Measurements from ENCODE around the gene GABPA. TPM values are rescaled to one million over a fixed set of nuclear protein-coding genes. Genes with fewer than 3 reads are reported as not detected.
"Not testable (repeated sequence)": the region's sequence is repeated elsewhere in the genome, so short reads cannot be mapped to it uniquely, and the experiment has no call there.

GABPA gene
- total and polyA plus RNA-seq, 9 donors, result 14.8 to 32.5 (median 25.3) TPM

- intact Hi-C loops (cut with DNase I), result no loop called here
- Histone ChIP-seq H3K9me3 (no peaks in the 10 kb centered on the region), H3K27ac (no peak overlapping the region), H3K4me1 (ENCODE audit: insufficient read depth) (no peaks in the 10 kb centered on the region), H3K4me3 (no peak overlapping the region), H3K27me3 (no peaks in the 10 kb centered on the region), H3K36me3 (no peaks in the 10 kb centered on the region)
- DNase-seq, result no peak
- TF ChIP-seq EP300 (IDR thresholded peaks at IDR 0.05) (no peak), CTCF (IDR thresholded peaks at IDR 0.05) (no peak), POLR2A (IDR thresholded peaks at IDR 0.05) (no peak)
- 85 to 87% (median 86%) methylated on average over 3 of the region's 3 CpGs for WGBS, 3 donors
Measured at GRCh38 chr21:25767921-25768320, 33.1 kb downstream of the GABPA start.

- Histone ChIP-seq H3K27me3 (no peaks in the 10 kb centered on the region), H3K4me3 (no peak overlapping the region), H3K4me1 (ENCODE audit: insufficient read depth) (no peaks in the 10 kb centered on the region), H3K36me3 (no peaks in the 10 kb centered on the region), H3K27ac (no peak overlapping the region), H3K9me3 (no peaks in the 10 kb centered on the region)
- TF ChIP-seq POLR2A (IDR thresholded peaks at IDR 0.05) (no peak), EP300 (IDR thresholded peaks at IDR 0.05) (no peak), CTCF (IDR thresholded peaks at IDR 0.05) (no peak)
- DNase-seq, result no peak
- intact Hi-C loops (cut with DNase I), result no loop called here
- 15 to 23% (median 18%) methylated on average over 2 of the region's 2 CpGs for WGBS, 3 donors
Measured at GRCh38 chr21:25772686-25773085, 37.9 kb downstream of the GABPA start.

GRCh38 chr21:25776440-25776839 lies 41.7 kb downstream of the GABPA start:
- 79 to 87% (median 81%) methylated on average over 4 of the region's 4 CpGs for WGBS, 3 donors
- no peak for TF ChIP-seq EP300 (IDR thresholded peaks at IDR 0.05)
- TF ChIP-seq POLR2A (IDR thresholded peaks at IDR 0.05), result no peak
- TF ChIP-seq CTCF (IDR thresholded peaks at IDR 0.05), result no peak
- Histone ChIP-seq H3K4me3 (no peak overlapping the region), H3K27me3 (no peaks in the 10 kb centered on the region), H3K36me3 (no peaks in the 10 kb centered on the region), H3K27ac (no peak overlapping the region), H3K4me1 (ENCODE audit: insufficient read depth) (no peaks in the 10 kb centered on the region), H3K9me3 (no peaks in the 10 kb centered on the region)
- DNase-seq, result no peak
- intact Hi-C loops (cut with DNase I), result no loop called here

GRCh38 chr21:25778126-25778875 lies 43.5 kb downstream of the GABPA start:
- DNase-seq; H3K4me1 ChIP-seq (ENCODE audit: insufficient read depth); H3K4me3 ChIP-seq; H3K9me3 ChIP-seq; H3K27me3 ChIP-seq; H3K36me3 ChIP-seq; H3K27ac ChIP-seq; intact Hi-C loops (cut with DNase I): not testable (repeated sequence)
- 92 to 96% (median 93%) methylated on average over 44 to 52 of the region's 52 CpGs for WGBS, 3 donors

- Histone ChIP-seq H3K4me1 (ENCODE audit: insufficient read depth) (no peaks in the 10 kb centered on the region), H3K9me3 (no peaks in the 10 kb centered on the region), H3K27ac (no peak overlapping the region), H3K4me3 (no peak overlapping the region), H3K27me3 (no peaks in the 10 kb centered on the region), H3K36me3 (no peaks in the 10 kb centered on the region)
- TF ChIP-seq CTCF (IDR thresholded peaks at IDR 0.05), result no peak
- TF ChIP-seq EP300 (IDR thresholded peaks at IDR 0.05), result no peak
- no peak for TF ChIP-seq POLR2A (IDR thresholded peaks at IDR 0.05)
- no peak for DNase-seq
- intact Hi-C loops (cut with DNase I), result no loop called here
- 57 to 67% (median 62%) methylated on average over 6 of the region's 6 CpGs for WGBS, 3 donors
Measured at GRCh38 chr21:25788677-25789076, 53.9 kb downstream of the GABPA start.
